Peyer's patch (tissue), 4 donors: ENCODE data around the gene CELF2.

Source experiments
- CTCF ChIP-seq, 6 experiments: fragments of 450-650 bp in 4 of 6; fragments of 200-600 bp in 2 of 6; sonication (generic) in 1 of 6; IDR thresholded peaks; one replicate each; pipeline ENCODE4 v1.5.1; 2017 to 2019; ENCODE audit warnings: antibody characterized with exemption in 6 of 6, mild to moderate bottlenecking in 3 of 6, moderate library complexity in 1 of 6
- POLR2A ChIP-seq, 2 donors: fragments of 450-650 bp; IDR thresholded peaks; one replicate each; pipeline ENCODE4 v1.5.1; 2017; ENCODE audit warnings: antibody characterized with exemption in 2 of 2, mild to moderate bottlenecking in 2 of 2, moderate library complexity in 2 of 2

GRCh38 chr10:11300563-11300962, 282.9 kb downstream of the CELF2 start:
- no peak for TF ChIP-seq CTCF (IDR thresholded peaks at IDR 0.05)
- no peak for TF ChIP-seq POLR2A (IDR thresholded peaks at IDR 0.05)
